Measurements from ENCODE around the gene CFAP157.

CFAP157 gene

GRCh38 chr9:127693697-127694096 is 13.1 kb upstream of the CFAP157 start:
- no peak for DNase-seq

- DNase-seq: no peak
Observed at GRCh38 chr9:127694890-127695720, 11.7 kb upstream of the CFAP157 start.

DNA sequence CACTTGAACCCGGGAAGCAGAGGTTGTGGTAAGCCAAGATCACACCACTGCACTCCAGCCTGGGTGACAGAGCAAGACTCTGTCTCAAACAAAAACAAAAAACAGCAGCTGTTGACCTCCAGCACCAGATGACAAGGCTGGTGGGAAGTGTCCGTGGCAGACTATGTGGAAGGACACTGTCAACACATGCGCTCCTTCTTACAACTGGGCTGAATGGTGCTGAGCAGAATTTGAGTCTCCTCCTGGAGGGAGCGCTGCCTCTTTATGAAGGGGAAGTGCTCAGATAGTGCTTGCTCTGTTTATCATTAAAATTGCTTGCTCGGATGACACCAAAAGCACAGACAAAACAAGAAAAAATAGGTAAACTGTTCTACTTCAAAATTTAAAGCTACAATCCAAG is 9.2 kb upstream of the CFAP157 start:
- DNase-seq: no peak

DNA sequence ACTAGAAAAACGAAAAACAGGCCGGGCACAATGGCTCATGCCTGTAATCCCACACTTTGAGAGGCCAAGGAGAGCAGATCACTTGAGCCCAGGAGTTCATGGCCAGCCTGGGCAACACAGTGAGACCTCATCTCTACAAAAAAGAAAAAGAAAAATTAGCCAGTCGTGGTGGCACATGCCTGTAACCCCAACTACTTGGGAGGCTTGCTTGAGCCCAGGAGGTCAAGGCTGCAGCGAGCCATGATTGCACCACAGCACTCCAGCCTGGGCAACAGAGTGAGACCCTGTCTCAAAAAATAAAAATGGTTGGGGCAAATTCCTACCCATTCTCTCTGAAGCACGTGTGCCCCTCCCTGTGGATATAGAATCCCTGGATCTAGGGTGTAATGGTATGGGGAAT is 8.4 kb upstream of the CFAP157 start:
- DNase-seq: no peak

GRCh38 chr9:127698985-127699670 is 7.7 kb upstream of the CFAP157 start:
- peak; percentile 81 for DNase-seq

GRCh38 chr9:127700140-127700539 is 6.6 kb upstream of the CFAP157 start:
- no peak for DNase-seq

GRCh38 chr9:127700594-127701255 is 6.1 kb upstream of the CFAP157 start:
- no peak for DNase-seq

GRCh38 chr9:127703289-127703946 is 3.4 kb upstream of the CFAP157 start:
- DNase-seq: no peak

GRCh38 chr9:127705577-127706379 is 1.0 kb upstream of the CFAP157 start:
- DNase-seq: no peak

- peak; percentile 34 for DNase-seq
Observed at GRCh38 chr9:127707766-127708165, 978 bp downstream of the CFAP157 start.

- DNase-seq: no peak
Observed at GRCh38 chr9:127708952-127709587, 2.3 kb downstream of the CFAP157 start.

DNA sequence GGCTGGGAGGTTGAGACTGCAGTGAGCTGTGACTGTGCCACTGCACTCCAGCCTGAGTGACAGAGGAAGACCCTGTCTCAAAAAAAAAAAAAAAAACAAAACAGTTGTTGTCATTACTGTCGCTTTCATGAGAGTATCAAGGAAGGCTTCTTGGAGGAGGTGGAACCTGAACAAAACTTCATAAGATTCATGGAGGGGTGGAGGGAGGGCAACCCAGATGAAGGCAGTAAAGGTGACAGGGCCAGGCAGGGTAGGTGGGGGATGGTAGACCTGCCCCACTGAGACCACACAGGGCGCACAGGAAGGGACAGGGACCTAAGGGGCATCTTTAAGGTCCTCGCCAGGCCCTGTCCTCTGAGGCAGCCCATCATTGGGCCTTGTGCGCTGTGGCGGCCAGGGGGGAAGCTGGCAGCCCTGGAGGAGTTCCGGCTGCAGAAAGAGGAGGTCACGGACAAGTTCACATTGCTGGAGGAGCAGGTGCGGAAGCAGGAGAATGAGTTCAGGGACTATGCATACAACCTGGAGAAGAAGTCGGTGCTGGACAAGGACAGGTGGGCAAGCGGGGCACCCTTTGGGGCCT is 3.5 kb downstream of the CFAP157 start:
- DNase-seq: no peak

DNA sequence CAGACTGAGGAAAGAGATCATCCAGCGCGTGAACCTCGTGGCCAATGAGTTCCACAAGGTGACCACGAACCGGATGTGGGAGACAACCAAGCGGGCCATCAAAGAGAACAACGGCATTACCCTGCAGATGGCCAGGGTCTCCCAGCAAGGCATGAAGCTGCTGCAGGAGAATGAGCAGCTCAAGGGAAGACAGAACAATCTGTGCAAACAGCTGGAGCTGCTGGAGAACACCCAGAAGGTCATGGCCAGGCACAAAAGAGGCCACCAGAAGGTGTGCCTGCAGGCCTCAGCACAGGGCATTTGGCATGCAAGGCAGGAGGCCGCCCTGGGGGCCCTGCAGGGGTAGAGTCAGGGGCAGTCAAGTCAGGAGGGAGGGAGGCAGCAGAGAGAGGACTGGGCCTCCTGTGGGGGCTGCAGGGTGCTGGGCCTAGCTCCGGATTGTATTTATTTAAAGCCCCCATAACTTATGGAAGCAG is 4.5 kb downstream of the CFAP157 start:
- no peak for DNase-seq

- DNase-seq: no peak
Observed at GRCh38 chr9:127711831-127712274, 5.1 kb downstream of the CFAP157 start.

DNA sequence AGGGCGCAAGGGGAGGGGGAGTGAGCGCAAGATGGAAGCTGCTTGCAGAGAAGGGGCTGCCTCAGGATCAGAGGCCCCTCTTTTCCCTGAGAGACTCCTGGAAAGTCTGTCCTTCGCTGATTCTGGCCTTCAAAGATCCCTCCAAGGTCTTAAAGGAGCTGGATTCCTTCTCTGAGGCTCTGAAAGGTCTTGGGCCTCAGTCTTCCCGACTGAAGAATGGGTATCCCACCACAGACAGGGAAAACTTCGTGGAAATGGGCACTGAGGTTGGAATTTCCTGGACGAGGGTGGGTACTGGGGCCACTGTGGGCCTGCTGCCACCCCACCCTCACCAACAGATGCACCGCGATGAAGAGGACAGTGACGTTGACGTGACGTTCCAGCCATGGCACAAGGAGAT is 5.6 kb downstream of the CFAP157 start:
- no peak for DNase-seq

DNA sequence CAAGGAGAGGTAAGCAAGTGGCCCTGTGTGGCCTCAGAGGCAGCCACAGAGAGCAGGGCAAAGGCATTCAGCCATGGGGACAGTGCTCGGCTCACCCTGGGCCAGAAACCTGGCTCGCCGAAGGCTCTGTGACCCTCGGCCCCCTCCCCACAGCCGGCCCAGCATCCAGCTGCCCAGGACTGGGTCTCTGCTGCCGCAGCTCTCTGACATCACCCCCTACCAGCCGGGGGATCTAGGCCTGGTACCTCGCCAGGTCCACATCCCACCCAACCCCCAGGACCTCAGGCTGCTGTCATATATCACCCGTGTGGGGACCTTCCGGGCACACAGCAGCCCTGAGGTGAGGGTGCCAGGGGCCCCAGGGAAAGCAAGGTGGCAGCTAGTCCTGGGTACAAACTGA is 6.1 kb downstream of the CFAP157 start:
- no peak for DNase-seq

- no peak for DNase-seq
Observed at GRCh38 chr9:127714020-127714750, 7.4 kb downstream of the CFAP157 start.

DNA sequence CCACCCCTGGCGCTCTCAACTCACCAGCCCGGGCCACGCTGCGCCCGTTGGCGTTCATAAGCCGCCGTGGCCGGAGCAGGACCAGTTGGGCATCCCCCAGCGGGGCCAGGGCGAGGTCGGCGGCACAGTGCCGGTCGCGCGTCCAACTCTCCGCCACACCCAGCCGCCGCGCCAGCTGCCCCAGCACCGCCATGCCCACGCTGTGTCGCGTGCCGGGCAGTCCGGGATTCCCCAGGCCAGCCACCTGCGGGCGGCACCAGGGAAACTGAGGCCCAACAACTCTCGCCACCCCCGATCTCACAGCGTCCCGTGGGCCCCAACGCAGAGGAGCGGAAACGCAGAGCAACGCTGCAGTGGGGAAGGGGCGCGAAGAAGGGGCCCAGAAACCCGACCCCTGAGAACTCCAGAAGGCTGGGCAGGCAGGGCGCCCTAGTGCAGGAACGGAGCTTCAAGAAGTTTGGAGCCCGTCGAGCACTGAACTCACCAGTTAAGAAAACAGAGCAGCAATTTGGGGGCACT is 8.2 kb downstream of the CFAP157 start:
- DNase-seq: no peak

GRCh38 chr9:127715470-127716337 is 8.9 kb downstream of the CFAP157 start, which contains the start of the genes PTRH1 and TTC16:
PTRH1 (minus strand) TSS chr9:127715663; CDS start chr9:127715639, 24 bp downstream.
TTC16 (plus strand) TSS chr9:127716079; CDS start chr9:127716146, 67 bp downstream.
- peak; percentile 98 for DNase-seq

Data from activated CD8-positive, alpha-beta memory T cell treated with anti-CD3 and anti-CD28 coated beads, Interleukin-2, amount 50 U/mL, for 4 hours (primary cell).